Calu3 (cell line): ENCODE data around the gene APMAP. TPM values are rescaled to one million over a fixed set of nuclear protein-coding genes. Genes with fewer than 3 reads are reported as not detected.

ENCODE experiments used
- Bru-seq: library from RNA; stranded (reverse); fragments of 400-500 nt; gene quantifications from one replicate; lab custom pipeline; 2021; lab: Mats Ljungman, UMichigan
- BruChase-seq, 2 experiments: library from RNA; stranded (reverse); fragments of 400-500 nt; gene quantifications; one replicate each; lab custom pipeline; 2021; lab: Mats Ljungman, UMichigan
- BruUV-seq: library from RNA; stranded (reverse); fragments of 400-500 nt; replicated peaks from 2 replicates; lab custom pipeline; 2021; lab: Mats Ljungman, UMichigan
- CTCF ChIA-PET: fragments of 300-600 bp; sonication (Branson Sonifier 250); formaldehyde crosslinking; loops from one replicate; lab custom pipeline; 2022; ENCODE audit warnings: antibody characterized with exemption; lab: Charles Lee
- DNase-seq: peaks from one replicate; pipeline ENCODE4 v3.0.0; 2022
- H3K27ac Mint-ChIP-seq: one replicate; pipeline ENCODE4 v1.8.0; 2022; ENCODE audit warnings: mixed read lengths; ENCODE audit not compliant: unreplicated experiment
- H3K27me3 Mint-ChIP-seq: one replicate; pipeline ENCODE4 v1.8.0; 2022; ENCODE audit warnings: mixed read lengths; ENCODE audit not compliant: unreplicated experiment
- H3K36me3 Mint-ChIP-seq: one replicate; pipeline ENCODE4 v1.8.0; 2022; ENCODE audit warnings: mild to moderate bottlenecking, moderate library complexity, mixed read lengths; ENCODE audit not compliant: insufficient read depth, unreplicated experiment
- H3K4me1 Mint-ChIP-seq: one replicate; pipeline ENCODE4 v1.8.0; 2022; ENCODE audit warnings: mild to moderate bottlenecking, low read depth, mixed read lengths; ENCODE audit not compliant: unreplicated experiment
- H3K4me3 Mint-ChIP-seq: one replicate; pipeline ENCODE4 v1.8.0; 2022; ENCODE audit warnings: mild to moderate bottlenecking, low read depth, moderate library complexity, mixed read lengths; ENCODE audit not compliant: unreplicated experiment
- H3K9me3 Mint-ChIP-seq: one replicate; pipeline ENCODE4 v1.8.0; 2022; ENCODE audit warnings: low read depth, mixed read lengths; ENCODE audit not compliant: unreplicated experiment
- intact Hi-C: fragments of 100-400 bp; cut with micrococcal nuclease; formaldehyde crosslinking; loops from one replicate; pipeline ENCODE4 v1.10.0; 2022; ENCODE audit not compliant: unreplicated experiment
- long read RNA-seq: library from polyadenylated mRNA; stranded (forward); transcript quantifications from one replicate; pipeline ENCODE4 v2.0.0, GENCODE V29; 2022
- total RNA-seq: library from RNA; stranded (reverse); gene quantifications from 2 replicates; pipeline ENCODE4 v1.2.3, GENCODE V29; 2022
- TF ChIP-seq, protein P1 (sequence below): fragments of 200-600 bp; IDR thresholded peaks from one replicate; pipeline ENCODE4 v1.8.0; 2022; ENCODE audit warnings: antibody characterized with exemption; ENCODE audit not compliant: unreplicated experiment

Gene APMAP, protein sequence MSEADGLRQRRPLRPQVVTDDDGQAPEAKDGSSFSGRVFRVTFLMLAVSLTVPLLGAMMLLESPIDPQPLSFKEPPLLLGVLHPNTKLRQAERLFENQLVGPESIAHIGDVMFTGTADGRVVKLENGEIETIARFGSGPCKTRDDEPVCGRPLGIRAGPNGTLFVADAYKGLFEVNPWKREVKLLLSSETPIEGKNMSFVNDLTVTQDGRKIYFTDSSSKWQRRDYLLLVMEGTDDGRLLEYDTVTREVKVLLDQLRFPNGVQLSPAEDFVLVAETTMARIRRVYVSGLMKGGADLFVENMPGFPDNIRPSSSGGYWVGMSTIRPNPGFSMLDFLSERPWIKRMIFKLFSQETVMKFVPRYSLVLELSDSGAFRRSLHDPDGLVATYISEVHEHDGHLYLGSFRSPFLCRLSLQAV
- total RNA-seq (29.9 and 30.7 TPM in 2 replicates), Bru-seq, nascent RNA (percentile 52 among the genes with signal in this experiment), BruChase-seq, experiment 1, labeled RNA remaining after a 6-hour chase (percentile 53 among the genes with signal in this experiment), BruChase-seq, experiment 2, labeled RNA remaining after a 2-hour chase (percentile 49 among the genes with signal in this experiment)
- long read RNA-seq, transcript APMAP-201 (9 exons, 2,430 nt): major isoform, 92 of 102 reads
- long read RNA-seq, partial matches to known transcripts: 7 of 102 reads
- long read RNA-seq, other reads (novel, unspliced or antisense): 3 of 102 reads

DNA sequence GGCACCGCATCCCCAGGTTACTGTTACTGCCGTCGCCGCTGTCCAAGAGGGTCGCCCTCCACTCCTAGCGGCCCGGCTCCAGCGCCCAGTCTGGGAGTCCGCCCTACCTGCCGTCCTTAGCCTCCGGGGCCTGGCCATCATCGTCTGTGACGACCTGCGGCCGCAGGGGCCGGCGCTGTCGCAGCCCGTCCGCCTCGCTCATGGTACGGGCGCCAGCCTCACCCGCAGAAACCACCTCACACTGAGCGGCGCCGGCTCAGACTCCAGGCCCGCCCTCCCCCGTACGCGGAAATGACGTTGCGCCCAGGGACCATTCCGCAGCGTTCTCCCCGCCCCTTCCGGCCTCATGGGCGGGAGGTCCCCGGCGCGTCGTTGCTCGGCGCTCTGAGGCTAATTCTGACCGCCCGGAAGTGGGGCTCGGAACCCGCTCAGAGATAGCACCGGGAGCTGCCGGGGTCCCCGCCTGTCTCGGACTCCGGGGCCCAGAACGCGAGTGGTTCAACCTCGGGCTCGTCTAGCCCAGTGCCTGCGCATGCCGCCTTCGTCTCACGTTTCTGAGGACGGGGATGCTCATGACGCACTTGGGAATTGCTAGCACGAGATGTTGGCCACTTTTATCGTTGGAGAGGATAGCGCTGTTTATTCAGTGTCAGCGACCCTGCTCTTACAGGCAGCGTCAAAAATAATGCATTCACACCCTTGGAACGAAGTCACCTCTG, at the start of gene APMAP:
Gene APMAP (minus strand): TSS at position 265 of the 719 bp plus-strand sequence. CDS start 63 bp downstream, at position 202.
- BruUV-seq: TSS peak; percentile 95
- TF ChIP-seq, protein P1, sequence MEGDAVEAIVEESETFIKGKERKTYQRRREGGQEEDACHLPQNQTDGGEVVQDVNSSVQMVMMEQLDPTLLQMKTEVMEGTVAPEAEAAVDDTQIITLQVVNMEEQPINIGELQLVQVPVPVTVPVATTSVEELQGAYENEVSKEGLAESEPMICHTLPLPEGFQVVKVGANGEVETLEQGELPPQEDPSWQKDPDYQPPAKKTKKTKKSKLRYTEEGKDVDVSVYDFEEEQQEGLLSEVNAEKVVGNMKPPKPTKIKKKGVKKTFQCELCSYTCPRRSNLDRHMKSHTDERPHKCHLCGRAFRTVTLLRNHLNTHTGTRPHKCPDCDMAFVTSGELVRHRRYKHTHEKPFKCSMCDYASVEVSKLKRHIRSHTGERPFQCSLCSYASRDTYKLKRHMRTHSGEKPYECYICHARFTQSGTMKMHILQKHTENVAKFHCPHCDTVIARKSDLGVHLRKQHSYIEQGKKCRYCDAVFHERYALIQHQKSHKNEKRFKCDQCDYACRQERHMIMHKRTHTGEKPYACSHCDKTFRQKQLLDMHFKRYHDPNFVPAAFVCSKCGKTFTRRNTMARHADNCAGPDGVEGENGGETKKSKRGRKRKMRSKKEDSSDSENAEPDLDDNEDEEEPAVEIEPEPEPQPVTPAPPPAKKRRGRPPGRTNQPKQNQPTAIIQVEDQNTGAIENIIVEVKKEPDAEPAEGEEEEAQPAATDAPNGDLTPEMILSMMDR: no peak
- H3K4me1 Mint-ChIP-seq: peaks cover 16% of the 10 kb centered on the region
- H3K27me3 Mint-ChIP-seq: no peaks in the 10 kb centered on the region
- DNase-seq: peak; percentile 82
- peak within 1 kb of the TSS; percentile 81 for H3K4me3 Mint-ChIP-seq
- intact Hi-C loops: loop anchor here (1.0 to 2.0 kb wide), 2 partner anchors 73 to 186 kb away; no protein-coding TSS in a partner anchor
- H3K27ac Mint-ChIP-seq: peak within 1 kb of the TSS; percentile 68
- H3K36me3 Mint-ChIP-seq: peaks cover 13% of the 10 kb centered on the region
- no peaks in the 10 kb centered on the region for H3K9me3 Mint-ChIP-seq
- CTCF ChIA-PET: no interaction called here

DNA sequence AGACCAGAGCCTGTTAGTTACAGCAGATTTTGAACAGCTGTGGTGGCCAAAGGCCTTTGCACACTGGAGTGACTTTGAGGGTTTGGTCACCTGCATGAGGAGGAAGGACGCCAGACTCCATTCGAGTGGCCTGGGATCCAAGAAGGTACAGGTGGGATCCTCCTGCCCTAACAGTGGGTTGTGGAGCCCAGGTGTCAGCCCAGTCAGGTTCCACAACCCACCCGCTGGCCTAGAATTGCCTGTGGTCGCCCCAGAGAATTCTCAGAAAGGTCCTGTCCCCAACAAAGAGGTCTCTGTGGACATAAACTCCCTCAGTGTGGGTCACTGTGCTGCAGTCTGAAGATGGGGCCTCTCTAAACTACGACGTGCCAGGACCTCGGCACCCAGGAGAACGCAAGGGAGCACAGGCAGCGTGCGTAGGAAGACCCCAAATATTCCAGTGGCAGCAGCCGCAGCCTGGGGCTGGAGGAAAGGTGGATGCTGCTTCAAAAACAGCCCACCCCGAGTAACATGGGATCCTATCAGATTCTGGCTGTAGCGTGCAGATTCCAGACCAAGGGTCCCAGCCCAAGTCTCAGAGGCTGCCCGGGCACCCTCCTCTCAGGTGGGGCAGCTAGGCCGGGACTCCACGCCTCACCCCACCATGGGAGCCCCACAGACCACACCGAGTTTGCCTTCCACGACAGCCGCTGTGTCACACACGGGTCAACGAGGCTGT, 49.4 kb upstream of the APMAP start:
- CTCF ChIA-PET: no interaction called here
- no peak for DNase-seq
- intact Hi-C loops: no loop called here
- no peaks in the 10 kb centered on the region for H3K4me1 Mint-ChIP-seq
- no peaks in the 10 kb centered on the region for H3K9me3 Mint-ChIP-seq
- BruUV-seq: no TSS peak
- no peaks in the 10 kb centered on the region for H3K36me3 Mint-ChIP-seq
- H3K27ac Mint-ChIP-seq: no peak overlapping the region
- TF ChIP-seq, protein P1: no peak
- no peak overlapping the region for H3K4me3 Mint-ChIP-seq
- H3K27me3 Mint-ChIP-seq: no peaks in the 10 kb centered on the region

DNA sequence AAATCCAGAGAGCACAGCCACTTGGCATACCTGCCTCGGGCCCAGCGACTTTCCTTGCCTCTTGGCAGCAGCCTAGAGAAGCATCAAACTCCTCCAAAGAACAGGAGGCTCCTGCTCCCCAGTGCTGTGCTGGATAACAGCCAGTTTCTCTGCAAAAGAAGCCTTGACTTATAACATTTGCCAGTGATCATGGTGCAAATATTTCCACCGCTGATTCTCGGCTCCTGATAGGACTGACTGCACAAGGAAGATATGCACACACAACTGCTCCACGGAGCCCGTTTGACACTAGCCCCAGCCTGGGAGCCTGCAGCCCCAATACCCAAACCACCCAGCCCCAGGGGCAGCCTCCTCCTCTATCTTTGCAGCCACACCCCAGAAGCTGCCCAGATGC, 47.9 kb upstream of the APMAP start:
- no peaks in the 10 kb centered on the region for H3K9me3 Mint-ChIP-seq
- no peak overlapping the region for H3K4me3 Mint-ChIP-seq
- CTCF ChIA-PET: no interaction called here
- no TSS peak for BruUV-seq
- TF ChIP-seq, protein P1: no peak
- H3K27ac Mint-ChIP-seq: no peak overlapping the region
- no peaks in the 10 kb centered on the region for H3K36me3 Mint-ChIP-seq
- intact Hi-C loops: no loop called here
- no peaks in the 10 kb centered on the region for H3K4me1 Mint-ChIP-seq
- H3K27me3 Mint-ChIP-seq: no peaks in the 10 kb centered on the region
- DNase-seq: no peak
